Neural progenitor cell (in vitro differentiated cells): ENCODE data around the gene ABTB1. TPM values are rescaled to one million over a fixed set of nuclear protein-coding genes. Genes with fewer than 3 reads are reported as not detected.

ENCODE experiments used
- DNase-seq: peaks from one replicate; pipeline ENCODE4 v3.0.0-alpha.2; 2016; ENCODE audit warnings: low spot score
- H2AFZ ChIP-seq: fragments of 200-600 bp; sonication (generic); replicated peaks from 2 replicates; pipeline ENCODE4 v1.6.1; 2016; ENCODE audit warnings: antibody characterized with exemption
- H3F3A ChIP-seq: fragments of 200-600 bp; sonication (generic); 2 replicates; pipeline ENCODE4 v1.6.1; 2016; ENCODE audit warnings: antibody characterized with exemption, low read depth
- H3K27ac ChIP-seq: fragments of 200-600 bp; sonication (generic); 2 replicates; pipeline ENCODE4 v1.5.1; 2016; ENCODE audit warnings: mild to moderate bottlenecking
- H3K27me3 ChIP-seq: fragments of 200-600 bp; sonication (generic); 2 replicates; pipeline ENCODE4 v1.6.1; 2016; ENCODE audit warnings: mild to moderate bottlenecking, moderate library complexity
- H3K36me3 ChIP-seq: fragments of 200-600 bp; sonication (generic); 2 replicates; pipeline ENCODE4 v1.5.1; 2016
- H3K4me1 ChIP-seq: fragments of 200-600 bp; sonication (generic); 2 replicates; pipeline ENCODE4 v1.6.1; 2016; ENCODE audit warnings: mixed run types
- H3K4me2 ChIP-seq: fragments of 200-600 bp; sonication (generic); 2 replicates; pipeline ENCODE4 v1.6.1; 2016
- H3K4me3 ChIP-seq: fragments of 200-600 bp; sonication (generic); 2 replicates; pipeline ENCODE4 v1.5.1; 2016
- H3K79me2 ChIP-seq: fragments of 200-600 bp; sonication (generic); 2 replicates; pipeline ENCODE4 v1.6.1; 2016; ENCODE audit warnings: low read depth
- H3K9ac ChIP-seq: fragments of 200-600 bp; sonication (generic); 2 replicates; pipeline ENCODE4 v1.6.1; 2016
- H3K9me3 ChIP-seq: fragments of 200-600 bp; sonication (generic); 2 replicates; pipeline ENCODE4 v1.5.1; 2016; ENCODE audit warnings: low read depth
- H4K20me1 ChIP-seq: fragments of 200-600 bp; sonication (generic); 2 replicates; pipeline ENCODE4 v1.6.1; 2016; ENCODE audit warnings: low read depth
- H3K27ac Mint-ChIP-seq: 3 replicates; pipeline ENCODE4 v1.8.0; 2021; ENCODE audit warnings: mixed read lengths
- H3K27me3 Mint-ChIP-seq: 2 replicates; pipeline ENCODE4 v1.8.0; 2022; ENCODE audit warnings: low read depth, mild to moderate bottlenecking, inconsistent platforms, moderate library complexity, mixed read lengths; ENCODE audit not compliant: insufficient read depth
- H3K36me3 Mint-ChIP-seq: 3 replicates; pipeline ENCODE4 v1.8.0; 2021; ENCODE audit warnings: mixed read lengths
- H3K4me1 Mint-ChIP-seq: 3 replicates; pipeline ENCODE4 v1.8.0; 2021; ENCODE audit warnings: mixed read lengths
- H3K4me3 Mint-ChIP-seq: 3 replicates; pipeline ENCODE4 v1.8.0; 2021; ENCODE audit warnings: mild to moderate bottlenecking, moderate library complexity, mixed read lengths
- H3K9me3 Mint-ChIP-seq: 3 replicates; pipeline ENCODE4 v1.8.0; 2020; ENCODE audit warnings: mixed read lengths
- EZH2 ChIP-seq: fragments of 200-600 bp; sonication (generic); IDR thresholded peaks from 2 replicates; pipeline ENCODE4 v1.6.1; 2017; ENCODE audit warnings: antibody characterized with exemption, mild to moderate bottlenecking, moderate library complexity
- EZH2phosphoT487 ChIP-seq: fragments of 200-600 bp; sonication (generic); IDR thresholded peaks from 2 replicates; pipeline ENCODE4 v1.6.1; 2017; ENCODE audit warnings: antibody characterized with exemption
- total RNA-seq: library from RNA; depleted of rRNA; stranded (reverse); fragments of >200 nt; gene quantifications from 2 replicates; pipeline ENCODE4 v1.2.3, GENCODE V29; 2015; ENCODE audit warnings: low replicate concordance
- TF ChIP-seq, protein P1 (sequence below): fragments of 200-600 bp; sonication (generic); IDR thresholded peaks from 2 replicates; pipeline ENCODE4 v1.5.1; 2017; ENCODE audit warnings: antibody characterized with exemption, mild to moderate bottlenecking

The ABTB1 gene
- total RNA-seq, 1 donor from 2014 or later, result 2.4 TPM

DNA sequence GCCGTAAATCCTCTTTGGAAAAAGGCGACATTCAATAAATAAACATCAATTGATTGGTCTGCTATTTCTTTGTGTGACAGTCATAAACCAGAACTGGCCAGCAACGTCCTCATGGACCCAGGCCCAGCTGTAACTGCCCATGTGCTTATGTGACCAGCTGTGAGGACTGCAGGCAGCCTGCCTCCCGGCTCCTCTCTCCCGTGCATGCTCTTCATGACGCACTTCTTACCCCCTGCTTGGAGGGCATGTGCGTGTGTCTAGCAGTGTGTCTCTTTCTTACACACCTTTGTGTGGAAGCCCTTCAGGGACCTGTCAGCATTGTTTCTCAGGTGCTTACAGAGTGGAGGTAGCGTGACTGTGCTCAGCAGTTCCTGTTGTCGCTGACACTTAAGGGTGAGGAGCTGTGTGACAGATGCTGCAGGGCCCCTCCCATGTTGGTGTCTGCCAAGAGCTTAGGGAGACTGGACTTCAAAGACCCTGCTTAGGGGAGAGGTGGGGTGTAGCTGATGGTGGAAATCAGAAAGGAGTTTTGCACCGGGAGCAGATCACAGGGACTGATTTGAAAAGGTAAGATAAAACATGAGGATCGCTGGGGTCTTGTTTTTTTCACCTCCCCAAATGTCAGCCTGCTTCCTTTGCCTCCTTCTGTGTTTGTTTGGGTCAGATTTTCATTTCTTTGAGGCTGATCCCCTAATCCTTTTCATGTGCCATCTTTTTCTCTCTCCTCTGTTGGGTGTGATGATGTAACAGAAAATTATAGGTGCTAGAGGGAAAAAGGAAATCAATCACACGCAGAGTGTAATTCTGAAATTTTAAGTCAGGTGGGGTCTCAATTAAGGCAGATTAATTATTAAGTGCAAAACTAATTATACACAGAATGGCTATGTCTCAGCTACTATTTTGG lies 41.7 kb upstream of the ABTB1 start:
- Mint-ChIP-seq H3K27ac (no peak overlapping the region), H3K27me3 (peaks cover 29% of the 10 kb centered on the region), H3K36me3 (peaks cover 2% of the 10 kb centered on the region), H3K4me3 (peak overlapping the region; percentile 86), H3K9me3 (no peaks in the 10 kb centered on the region), H3K4me1 (peaks cover 27% of the 10 kb centered on the region)
- no peaks in the 10 kb centered on the region for H3K79me2 ChIP-seq
- no peaks in the 10 kb centered on the region for H3K9me3 ChIP-seq
- H2AFZ ChIP-seq, result no peak overlapping the region
- no peak overlapping the region for H3K27ac ChIP-seq
- H4K20me1 ChIP-seq, result peaks cover 47% of the 10 kb centered on the region
- TF ChIP-seq EZH2phosphoT487, result no peak
- TF ChIP-seq EZH2, result no peak
- TF ChIP-seq, protein P1, sequence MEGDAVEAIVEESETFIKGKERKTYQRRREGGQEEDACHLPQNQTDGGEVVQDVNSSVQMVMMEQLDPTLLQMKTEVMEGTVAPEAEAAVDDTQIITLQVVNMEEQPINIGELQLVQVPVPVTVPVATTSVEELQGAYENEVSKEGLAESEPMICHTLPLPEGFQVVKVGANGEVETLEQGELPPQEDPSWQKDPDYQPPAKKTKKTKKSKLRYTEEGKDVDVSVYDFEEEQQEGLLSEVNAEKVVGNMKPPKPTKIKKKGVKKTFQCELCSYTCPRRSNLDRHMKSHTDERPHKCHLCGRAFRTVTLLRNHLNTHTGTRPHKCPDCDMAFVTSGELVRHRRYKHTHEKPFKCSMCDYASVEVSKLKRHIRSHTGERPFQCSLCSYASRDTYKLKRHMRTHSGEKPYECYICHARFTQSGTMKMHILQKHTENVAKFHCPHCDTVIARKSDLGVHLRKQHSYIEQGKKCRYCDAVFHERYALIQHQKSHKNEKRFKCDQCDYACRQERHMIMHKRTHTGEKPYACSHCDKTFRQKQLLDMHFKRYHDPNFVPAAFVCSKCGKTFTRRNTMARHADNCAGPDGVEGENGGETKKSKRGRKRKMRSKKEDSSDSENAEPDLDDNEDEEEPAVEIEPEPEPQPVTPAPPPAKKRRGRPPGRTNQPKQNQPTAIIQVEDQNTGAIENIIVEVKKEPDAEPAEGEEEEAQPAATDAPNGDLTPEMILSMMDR, result no peak
- H3K4me2 ChIP-seq, result no peak overlapping the region
- H3K36me3 ChIP-seq, result no peaks in the 10 kb centered on the region
- no peak for DNase-seq
- peaks cover 40% of the 10 kb centered on the region for H3K27me3 ChIP-seq
- peaks cover 18% of the 10 kb centered on the region for H3K4me1 ChIP-seq
- no peak overlapping the region for H3K4me3 ChIP-seq
- H3K9ac ChIP-seq, result no peak overlapping the region
- peaks cover 19% of the 10 kb centered on the region for H3F3A ChIP-seq

DNA sequence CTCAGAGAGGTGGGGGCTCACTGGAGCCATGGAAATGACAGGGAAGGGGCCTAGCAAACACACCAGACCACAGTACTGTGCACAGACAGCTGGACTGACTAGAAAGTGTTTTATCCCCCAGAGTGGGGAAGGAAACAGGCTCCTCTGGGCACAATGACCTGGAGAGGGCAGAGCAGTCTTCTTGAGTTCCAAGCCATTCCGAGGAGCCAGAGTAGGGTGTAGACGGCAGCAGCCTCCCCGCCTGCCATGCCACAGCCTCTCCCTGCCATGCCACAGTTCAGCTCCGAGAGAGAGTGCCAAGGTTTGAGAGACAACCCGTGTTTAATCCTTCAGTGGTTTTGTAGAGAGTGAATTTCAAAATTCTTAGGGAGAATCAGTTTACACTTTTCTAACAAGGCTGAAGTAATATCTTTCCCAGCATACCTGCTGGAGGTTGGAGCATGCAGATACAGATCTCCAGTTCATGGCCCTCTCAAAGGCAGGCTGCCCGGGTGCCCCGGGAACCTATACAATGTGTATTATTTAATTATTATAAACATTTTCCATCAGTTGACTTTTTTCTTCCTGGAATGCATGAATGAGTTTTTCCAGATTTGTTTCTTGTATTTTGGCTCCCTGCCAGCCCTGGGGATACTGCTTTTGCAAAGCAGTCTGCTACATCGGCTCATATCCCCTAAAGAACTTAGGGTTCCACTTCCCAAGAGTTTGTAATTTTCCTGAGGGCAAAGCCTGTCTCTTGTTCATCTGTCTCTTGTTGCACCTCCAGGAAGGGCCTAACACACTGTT lies 40.5 kb upstream of the ABTB1 start:
- H3K9ac ChIP-seq, result no peak overlapping the region
- peaks cover 19% of the 10 kb centered on the region for H3F3A ChIP-seq
- peaks cover 47% of the 10 kb centered on the region for H4K20me1 ChIP-seq
- H3K4me1 Mint-ChIP-seq, result peaks cover 27% of the 10 kb centered on the region
- no peak overlapping the region for H3K4me3 ChIP-seq
- peaks cover 29% of the 10 kb centered on the region for H3K27me3 ChIP-seq
- peaks cover 25% of the 10 kb centered on the region for H3K27me3 Mint-ChIP-seq
- peaks cover 18% of the 10 kb centered on the region for H3K4me1 ChIP-seq
- H3K36me3 ChIP-seq, result no peaks in the 10 kb centered on the region
- H3K36me3 Mint-ChIP-seq, result peaks cover 2% of the 10 kb centered on the region
- H3K9me3 ChIP-seq, result no peaks in the 10 kb centered on the region
- DNase-seq, result no peak
- H2AFZ ChIP-seq, result no peak overlapping the region
- no peak overlapping the region for H3K4me2 ChIP-seq
- TF ChIP-seq, protein P1, result peak; percentile 12
- no peak for TF ChIP-seq EZH2
- no peaks in the 10 kb centered on the region for H3K9me3 Mint-ChIP-seq
- no peak overlapping the region for H3K27ac ChIP-seq
- no peak overlapping the region for H3K27ac Mint-ChIP-seq
- no peaks in the 10 kb centered on the region for H3K79me2 ChIP-seq
- no peak overlapping the region for H3K4me3 Mint-ChIP-seq

DNA sequence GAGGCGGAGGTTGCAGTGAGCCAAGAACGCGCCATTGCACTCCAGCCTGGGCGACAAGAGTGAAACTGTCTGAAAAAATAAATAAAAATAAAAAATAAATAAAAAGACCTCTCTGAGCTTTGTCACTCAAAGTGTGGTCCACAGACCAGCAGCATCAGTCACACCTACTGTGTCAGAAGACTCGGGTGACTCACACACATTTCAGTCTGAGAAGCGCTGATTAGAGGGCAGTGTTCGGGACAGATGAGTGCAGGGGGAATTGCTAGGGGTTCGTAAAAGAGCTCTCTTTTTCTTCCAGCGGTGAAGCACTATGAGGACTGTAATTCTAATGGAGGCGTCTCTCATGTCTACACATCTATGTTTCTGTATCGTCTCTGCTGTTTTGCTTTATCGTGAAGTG lies 38.1 kb upstream of the ABTB1 start:
- Mint-ChIP-seq H3K27me3 (peaks cover 11% of the 10 kb centered on the region), H3K9me3 (no peaks in the 10 kb centered on the region), H3K36me3 (peaks cover 2% of the 10 kb centered on the region), H3K4me1 (peaks cover 29% of the 10 kb centered on the region), H3K4me3 (no peak overlapping the region), H3K27ac (no peak overlapping the region)
- Histone ChIP-seq H3K4me3 (no peak overlapping the region), H3F3A (peaks cover 4% of the 10 kb centered on the region), H3K9me3 (no peaks in the 10 kb centered on the region), H4K20me1 (peaks cover 34% of the 10 kb centered on the region), H3K27me3 (peaks cover 8% of the 10 kb centered on the region), H2AFZ (no peak overlapping the region), H3K9ac (no peak overlapping the region), H3K79me2 (no peaks in the 10 kb centered on the region), H3K4me2 (no peak overlapping the region), H3K27ac (no peak overlapping the region), H3K36me3 (no peaks in the 10 kb centered on the region), H3K4me1 (peaks cover 15% of the 10 kb centered on the region)
- DNase-seq, result no peak
- no peak for TF ChIP-seq EZH2
- TF ChIP-seq EZH2phosphoT487, result no peak
- TF ChIP-seq, protein P1, result no peak
